ENCODE results near the gene CDC42BPA. TPM values are rescaled to one million over a fixed set of nuclear protein-coding genes. Genes with fewer than 3 reads are reported as not detected.

The CDC42BPA gene
- total RNA-seq, 4 donors from 2014 or later, result 16.8 to 26.9 (median 22.5) TPM

- intact Hi-C loops (cut with DNase I; ENCODE audit: low total_unique reads), result no loop called here
Observed at GRCh38 chr1:227316456-227316855, 1.8 kb downstream of the CDC42BPA start.

GRCh38 chr1:227315629-227316346 is 2.5 kb downstream of the CDC42BPA start:
- intact Hi-C loops (cut with DNase I; ENCODE audit: low total_unique reads), result no loop called here
- DNase-seq (ENCODE audit: low spot score in 2 of 2), result peak in 1 of 2 donors; percentile 25

More at GRCh38 chr1:227316456-227316855, 1.8 kb downstream of the CDC42BPA start:
- H3K4me3 ChIP-seq (ENCODE audit: low read depth, poor library complexity, severe bottlenecking), result no peak overlapping the region
- TF ChIP-seq POLR2A (IDR thresholded peaks at IDR 0.05) (no peak), CTCF (IDR thresholded peaks at IDR 0.05) (no peak)
- no peak for DNase-seq (ENCODE audit: low spot score in 2 of 2)

GRCh38 chr1:227314014-227314848 is 4.1 kb downstream of the CDC42BPA start:
- intact Hi-C loops (cut with DNase I; ENCODE audit: low total_unique reads), result no loop called here
- H3K4me3 ChIP-seq (ENCODE audit: low read depth, poor library complexity, severe bottlenecking), result no peak overlapping the region
- no peak for DNase-seq (ENCODE audit: low spot score in 2 of 2)
- WGBS, 2 donors, result 35 to 36% methylated on average over 6 of the region's 6 CpGs
- TF ChIP-seq POLR2A (IDR thresholded peaks at IDR 0.05) (no peak), CTCF (IDR thresholded peaks at IDR 0.05) (no peak)

More at GRCh38 chr1:227315629-227316346, 2.5 kb downstream of the CDC42BPA start:
- 6 to 11% methylated on average over 7 of the region's 7 CpGs for WGBS, 2 donors
- H3K4me3 ChIP-seq (ENCODE audit: low read depth, poor library complexity, severe bottlenecking), result no peak overlapping the region
- TF ChIP-seq POLR2A (IDR thresholded peaks at IDR 0.05) (no peak), CTCF (IDR thresholded peaks at IDR 0.05) (no peak)

- no peak overlapping the region for H3K4me3 ChIP-seq (ENCODE audit: low read depth, poor library complexity, severe bottlenecking)
- intact Hi-C loops (cut with DNase I; ENCODE audit: low total_unique reads), result no loop called here
- TF ChIP-seq CTCF (IDR thresholded peaks at IDR 0.05) (no peak), POLR2A (IDR thresholded peaks at IDR 0.05) (no peak)
- 86 to 94% methylated on average over 6 of the region's 6 CpGs for WGBS, 2 donors
- no peak for DNase-seq (ENCODE audit: low spot score in 2 of 2)
Observed at GRCh38 chr1:227312361-227313025, 5.8 kb downstream of the CDC42BPA start.

GRCh38 chr1:227311389-227312001 is 6.8 kb downstream of the CDC42BPA start:
- H3K4me3 ChIP-seq (ENCODE audit: low read depth, poor library complexity, severe bottlenecking), result no peak overlapping the region
- intact Hi-C loops (cut with DNase I; ENCODE audit: low total_unique reads), result no loop called here
- 76 to 92% methylated on average over 4 of the region's 4 CpGs for WGBS, 2 donors
- DNase-seq (ENCODE audit: low spot score in 2 of 2), result no peak
- TF ChIP-seq POLR2A (IDR thresholded peaks at IDR 0.05) (no peak), CTCF (IDR thresholded peaks at IDR 0.05) (no peak)

Data from lower leg skin (tissue), 4 donors.